COLO668 (cell line): ENCODE results near the gene EMILIN1.

ENCODE experiments used
- DNase-seq: peaks from one replicate; lab custom pipeline; 2025; ENCODE audit not compliant: unreplicated experiment; lab: John Stamatoyannopoulos, UW

EMILIN1 gene

GRCh38 chr2:27079233-27080139, 1.1 kb downstream of the EMILIN1 start:
- DNase-seq = no peak

GRCh38 chr2:27080140-27080469, 1.7 kb downstream of the EMILIN1 start:
- no peak for DNase-seq

GRCh38 chr2:27080603-27080936, 2.2 kb downstream of the EMILIN1 start:
- no peak for DNase-seq

GRCh38 chr2:27081984-27082772, 3.8 kb downstream of the EMILIN1 start:
- DNase-seq = no peak

GRCh38 chr2:27082773-27083409, 4.5 kb downstream of the EMILIN1 start:
- DNase-seq = no peak

GRCh38 chr2:27083410-27084296, 5.2 kb downstream of the EMILIN1 start:
- no peak for DNase-seq

- no peak for DNase-seq
These were observed 6.1 kb downstream of the EMILIN1 start for GRCh38 chr2:27084297-27085061.

- DNase-seq = no peak
These were observed 6.8 kb downstream of the EMILIN1 start for GRCh38 chr2:27085062-27085672.

- DNase-seq = peak; percentile 44
These were observed 7.3 kb downstream of the EMILIN1 start for GRCh38 chr2:27085673-27086089.

- peak; percentile 97 for DNase-seq
These were observed 7.8 kb downstream of the EMILIN1 start for GRCh38 chr2:27086090-27086723.

- DNase-seq = peak; percentile 83
These were observed 8.5 kb downstream of the EMILIN1 start, which contains the start of gene KHK for GRCh38 chr2:27086724-27087593. KHK (plus strand) TSS chr2:27086772; CDS start chr2:27087260, 488 bp downstream.

GRCh38 chr2:27087823-27088410, 9.5 kb downstream of the EMILIN1 start:
- no peak for DNase-seq

- DNase-seq = no peak
These were observed 10.2 kb downstream of the EMILIN1 start for GRCh38 chr2:27088634-27089033.

- no peak for DNase-seq
These were observed 10.9 kb downstream of the EMILIN1 start for GRCh38 chr2:27089111-27089954.

GRCh38 chr2:27091746-27092695, 13.6 kb downstream of the EMILIN1 start:
- no peak for DNase-seq
